K562 (cell line): Measurements from ENCODE around the gene SIM2. TPM values are rescaled to one million over a fixed set of nuclear protein-coding genes. Genes with fewer than 3 reads are reported as not detected.

Experiments used
- ATAC-seq: fragments of 200-7000 bp; cut with Tn5 transposase; 3 replicates; pipeline ENCODE4 v1.9.1; 2020; ENCODE audit warnings: moderate library complexity
- BruUV-seq: library from RNA; stranded (reverse); fragments of 400-500 nt; replicated peaks from 2 replicates; lab custom pipeline; 2021; lab: Mats Ljungman, UMichigan
- CTCF ChIA-PET: fragments of 300-600 bp; formaldehyde crosslinking; extraction: SDS; loops from one replicate; lab custom pipeline; 2021; ENCODE audit warnings: low intra/inter-chr PET ratio; lab: Yijun Ruan, JAX
- POLR2A ChIA-PET: fragments of 300-600, 350-650 bp; sonication (Branson Sonifier 250); formaldehyde crosslinking; extraction: SDS; loops from one replicate; lab custom pipeline; 2021; ENCODE audit warnings: antibody characterized with exemption, inconsistent platforms; lab: Yijun Ruan, JAX
- DNase-seq, 4 experiments: peaks; one replicate each; pipeline versions ENCODE4 v3.0.0 to v3.0.0-alpha.2; 2011 to 2018; ENCODE audit warnings: low spot score in 3 of 4, mixed read lengths in 3 of 4; ENCODE audit errors: extremely low read depth in 1 of 4
- FAIRE-seq: peaks from 2 replicates; lab custom pipeline; 2011; peaks lifted over from hg19 to GRCh38; lab: Jason Lieb, UNC
- H2AFZ ChIP-seq: 2 replicates; pipeline ENCODE4 v1.6.0; 2011; ENCODE audit warnings: low read depth, low read length, control low read depth, inconsistent platforms
- H3K27ac ChIP-seq: fragments of 200-600 bp; 3 replicates; pipeline ENCODE4 v1.8.0; 2011; ENCODE audit warnings: low read depth, mild to moderate bottlenecking, control low read depth, inconsistent platforms, low read length, moderate library complexity, mixed read lengths; ENCODE audit errors: extremely low read depth
- H3K27me3 ChIP-seq, 2 experiments: fragments of 300-600 bp in 1 of 2; 2 replicates in 1 of 2; 3 replicates in 1 of 2; pipeline versions ENCODE4 v1.6.0 to v1.8.0; 2011; ENCODE audit warnings: inconsistent platforms in 2 of 2, low read length in 2 of 2, mild to moderate bottlenecking in 1 of 2, mixed read lengths in 1 of 2, moderate library complexity in 1 of 2; ENCODE audit not compliant: control insufficient read depth in 2 of 2, insufficient read depth in 2 of 2
- H3K36me3 ChIP-seq: fragments of 300-600 bp; 3 replicates; pipeline ENCODE4 v1.8.0; 2011; ENCODE audit warnings: mild to moderate bottlenecking, low read length, inconsistent platforms; ENCODE audit not compliant: control insufficient read depth, insufficient read depth
- H3K4me1 ChIP-seq, 2 experiments: fragments of 200-600 bp in 1 of 2; replicated peaks in 1 of 2; 2 replicates in 1 of 2; 3 replicates in 1 of 2; pipeline versions ENCODE4 v1.5.1 to v1.8.0; 2011; ENCODE audit warnings: inconsistent platforms in 2 of 2, low read length in 2 of 2, mild to moderate bottlenecking in 1 of 2, mixed read lengths in 1 of 2, moderate library complexity in 1 of 2; ENCODE audit not compliant: control insufficient read depth in 2 of 2, insufficient read depth in 2 of 2
- H3K4me2 ChIP-seq: 2 replicates; pipeline ENCODE4 v1.6.1; 2011; ENCODE audit warnings: low read length, control low read depth, inconsistent platforms, mixed read lengths; ENCODE audit not compliant: insufficient read depth
- H3K4me3 ChIP-seq: fragments of 200-600 bp; sonication (generic), shearing (Covaris generic); 2 replicates; pipeline ENCODE4 v1.5.1; 2016; ENCODE audit warnings: control low read depth, inconsistent platforms
- H3K79me2 ChIP-seq: fragments of 200-600 bp; 3 replicates; pipeline ENCODE4 v1.8.0; 2011; ENCODE audit warnings: low read length, inconsistent platforms; ENCODE audit not compliant: control insufficient read depth, insufficient read depth
- H3K9ac ChIP-seq, 2 experiments: 2 replicates each; pipeline versions ENCODE4 v1.6.0 to v1.6.1; 2011; ENCODE audit warnings: low read depth in 2 of 2, low read length in 2 of 2, control low read depth in 1 of 2, inconsistent platforms in 1 of 2, mild to moderate bottlenecking in 1 of 2, mixed read lengths in 1 of 2; ENCODE audit not compliant: insufficient read depth in 1 of 2
- H3K9me1 ChIP-seq: one replicate; pipeline ENCODE4 v1.6.0; 2011; ENCODE audit warnings: inconsistent platforms, mild to moderate bottlenecking, low read length, moderate library complexity; ENCODE audit not compliant: control insufficient read depth, insufficient read depth
- H3K9me3 ChIP-seq: replicated peaks from 2 replicates; pipeline ENCODE4 v1.5.1; 2011; ENCODE audit warnings: low read depth, low read length, inconsistent platforms; ENCODE audit not compliant: control insufficient read depth, insufficient read depth
- H4K20me1 ChIP-seq: replicated peaks from 2 replicates; pipeline ENCODE4 v1.6.1; 2011; ENCODE audit warnings: low read length, inconsistent platforms, mixed read lengths; ENCODE audit not compliant: control insufficient read depth, insufficient read depth
- EP300 ChIP-seq: IDR thresholded peaks from 2 replicates; pipeline ENCODE4 v1.6.1; 2012; ENCODE audit warnings: low read length, improper control_type of control experiment
- EZH2 ChIP-seq: IDR thresholded peaks from 2 replicates; pipeline ENCODE4 v1.6.1; 2012; ENCODE audit warnings: low read depth, mild to moderate bottlenecking, inconsistent platforms, low read length, borderline replicate concordance
- HMG20B ChIP-seq: fragments of 250-450 bp; sonication (Bioruptor Pico); IDR thresholded peaks from 2 replicates; pipeline ENCODE4 v1.5.0; 2021; ENCODE audit warnings: mild to moderate bottlenecking
- NFXL1 ChIP-seq: fragments of 450-650 bp; formaldehyde crosslinking; IDR thresholded peaks from 2 replicates; pipeline ENCODE4 v1.4.0; 2021; ENCODE audit warnings: mild to moderate bottlenecking
- SMAD2 ChIP-seq: fragments of 150-350 bp; IDR thresholded peaks from 2 replicates; pipeline ENCODE4 v1.6.1; 2014; ENCODE audit warnings: low read depth, mild to moderate bottlenecking, low read length
- ZNF311 ChIP-seq: fragments of 250-450 bp; sonication (Bioruptor Pico); IDR thresholded peaks from 2 replicates; pipeline ENCODE4 v1.4.0; 2020; ENCODE audit warnings: mild to moderate bottlenecking, moderate library complexity
- WGBS: fragments of 100-300 bp; shearing (Covaris generic); methylation state at CpG from one replicate; pipeline ENCODE4 v1.1.6; 2016; ENCODE audit warnings: low coverage, mixed read lengths; ENCODE audit not compliant: insufficient coverage; ENCODE audit errors: missing lambda C conversion rate; 5-methylcytosine and 5-hydroxymethylcytosine counted together
- in situ Hi-C: fragments of 300-500 bp; cut with MboI; formaldehyde crosslinking; loops from 4 replicates; pipeline ENCODE4 v1.15.0; 2018; ENCODE audit warnings: inconsistent platforms, mixed read lengths
- intact Hi-C: fragments of 100-400 bp; cut with micrococcal nuclease; formaldehyde crosslinking; loops from 2 replicates; pipeline ENCODE4 v1.14.2; 2022
- polyA plus RNA-seq, 8 experiments: library from polyadenylated mRNA; depleted of rRNA in 4 of 8; stranded (reverse) in 5 of 8; unstranded in 3 of 8; fragments of >200 nt; fragmentation: Nextera tagmentation in 2 of 8; fragmentation: Illumina TruSeq in 1 of 8; extraction: Ambion mirVana in 2 of 8; extraction: Trizol in 1 of 8; gene quantifications; 2 replicates each; pipeline versions ENCODE4 v1.2.1 to v1.2.3, GENCODE V29; 2011 to 2014; ENCODE audit warnings: inconsistent platforms in 1 of 8, missing spikeins in 1 of 8
- total RNA-seq, 7 experiments: library from RNA; depleted of rRNA in 6 of 7; stranded (reverse); fragments of >200 nt in 6 of 7; fragmentation: Illumina TruSeq in 2 of 7; extraction: Trizol in 2 of 7; gene quantifications; 2 replicates each; pipeline versions ENCODE4 v1.2.1 to v1.2.3, GENCODE V29; 2011 to 2021; ENCODE audit warnings: low replicate concordance in 1 of 7
- TF ChIP-seq, protein P1 (sequence below): fragments of 200-600 bp; sonication (generic); IDR thresholded peaks from one replicate; pipeline ENCODE4 v1.6.1; 2012; ENCODE audit warnings: mild to moderate bottlenecking, low read depth, low read length, inconsistent platforms

The SIM2 gene
- total and polyA plus RNA-seq, 9 of the 15 experiments (the other 6 are each of a cell fraction or from before 2014, with no cell fraction given) = 0.07 to 0.11 (median 0.08) TPM; not detected in 6

DNA sequence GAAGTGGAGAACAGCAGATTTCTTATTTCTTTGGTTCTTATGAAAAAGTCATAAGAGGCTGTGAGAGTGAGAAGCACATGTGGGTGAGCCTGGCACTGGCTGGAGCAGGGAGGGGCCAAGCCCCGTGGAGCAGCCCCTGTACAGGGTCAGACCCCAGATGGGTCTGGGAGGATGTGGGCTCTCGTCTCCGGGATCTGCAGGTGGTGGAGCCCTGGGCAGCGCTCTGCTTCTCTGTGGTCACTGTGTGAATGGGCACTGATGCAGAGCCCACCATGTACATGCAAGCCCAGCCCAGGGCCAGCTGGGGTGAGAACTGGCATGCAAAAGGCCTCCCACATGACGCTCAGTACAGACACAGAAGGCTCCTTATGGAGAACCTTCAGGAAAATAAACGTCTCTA lies 67.6 kb downstream of the SIM2 start (continued):
- TF ChIP-seq EZH2 = no peak

DNA sequence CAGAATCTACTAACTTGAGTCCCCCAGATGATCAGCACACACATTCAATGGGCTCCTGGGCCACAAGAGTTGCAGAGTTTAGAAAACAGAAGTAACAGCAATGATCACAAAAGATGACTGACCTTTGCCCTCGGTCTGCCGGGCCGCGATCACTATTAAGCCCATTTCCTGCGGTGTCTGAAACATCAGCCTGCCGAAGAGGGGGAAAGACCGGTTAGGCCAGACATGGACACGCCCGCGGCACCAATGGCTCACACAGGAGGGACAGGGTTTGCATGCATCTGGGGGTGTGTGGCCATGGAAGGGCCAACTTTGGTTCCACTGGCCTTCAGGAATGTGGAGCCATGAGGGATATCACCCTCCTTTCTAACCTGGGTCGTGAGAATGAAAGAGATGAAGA lies 68.2 kb downstream of the SIM2 start:
- no peak for FAIRE-seq
- no peak for TF ChIP-seq HMG20B
- TF ChIP-seq, protein P1, sequence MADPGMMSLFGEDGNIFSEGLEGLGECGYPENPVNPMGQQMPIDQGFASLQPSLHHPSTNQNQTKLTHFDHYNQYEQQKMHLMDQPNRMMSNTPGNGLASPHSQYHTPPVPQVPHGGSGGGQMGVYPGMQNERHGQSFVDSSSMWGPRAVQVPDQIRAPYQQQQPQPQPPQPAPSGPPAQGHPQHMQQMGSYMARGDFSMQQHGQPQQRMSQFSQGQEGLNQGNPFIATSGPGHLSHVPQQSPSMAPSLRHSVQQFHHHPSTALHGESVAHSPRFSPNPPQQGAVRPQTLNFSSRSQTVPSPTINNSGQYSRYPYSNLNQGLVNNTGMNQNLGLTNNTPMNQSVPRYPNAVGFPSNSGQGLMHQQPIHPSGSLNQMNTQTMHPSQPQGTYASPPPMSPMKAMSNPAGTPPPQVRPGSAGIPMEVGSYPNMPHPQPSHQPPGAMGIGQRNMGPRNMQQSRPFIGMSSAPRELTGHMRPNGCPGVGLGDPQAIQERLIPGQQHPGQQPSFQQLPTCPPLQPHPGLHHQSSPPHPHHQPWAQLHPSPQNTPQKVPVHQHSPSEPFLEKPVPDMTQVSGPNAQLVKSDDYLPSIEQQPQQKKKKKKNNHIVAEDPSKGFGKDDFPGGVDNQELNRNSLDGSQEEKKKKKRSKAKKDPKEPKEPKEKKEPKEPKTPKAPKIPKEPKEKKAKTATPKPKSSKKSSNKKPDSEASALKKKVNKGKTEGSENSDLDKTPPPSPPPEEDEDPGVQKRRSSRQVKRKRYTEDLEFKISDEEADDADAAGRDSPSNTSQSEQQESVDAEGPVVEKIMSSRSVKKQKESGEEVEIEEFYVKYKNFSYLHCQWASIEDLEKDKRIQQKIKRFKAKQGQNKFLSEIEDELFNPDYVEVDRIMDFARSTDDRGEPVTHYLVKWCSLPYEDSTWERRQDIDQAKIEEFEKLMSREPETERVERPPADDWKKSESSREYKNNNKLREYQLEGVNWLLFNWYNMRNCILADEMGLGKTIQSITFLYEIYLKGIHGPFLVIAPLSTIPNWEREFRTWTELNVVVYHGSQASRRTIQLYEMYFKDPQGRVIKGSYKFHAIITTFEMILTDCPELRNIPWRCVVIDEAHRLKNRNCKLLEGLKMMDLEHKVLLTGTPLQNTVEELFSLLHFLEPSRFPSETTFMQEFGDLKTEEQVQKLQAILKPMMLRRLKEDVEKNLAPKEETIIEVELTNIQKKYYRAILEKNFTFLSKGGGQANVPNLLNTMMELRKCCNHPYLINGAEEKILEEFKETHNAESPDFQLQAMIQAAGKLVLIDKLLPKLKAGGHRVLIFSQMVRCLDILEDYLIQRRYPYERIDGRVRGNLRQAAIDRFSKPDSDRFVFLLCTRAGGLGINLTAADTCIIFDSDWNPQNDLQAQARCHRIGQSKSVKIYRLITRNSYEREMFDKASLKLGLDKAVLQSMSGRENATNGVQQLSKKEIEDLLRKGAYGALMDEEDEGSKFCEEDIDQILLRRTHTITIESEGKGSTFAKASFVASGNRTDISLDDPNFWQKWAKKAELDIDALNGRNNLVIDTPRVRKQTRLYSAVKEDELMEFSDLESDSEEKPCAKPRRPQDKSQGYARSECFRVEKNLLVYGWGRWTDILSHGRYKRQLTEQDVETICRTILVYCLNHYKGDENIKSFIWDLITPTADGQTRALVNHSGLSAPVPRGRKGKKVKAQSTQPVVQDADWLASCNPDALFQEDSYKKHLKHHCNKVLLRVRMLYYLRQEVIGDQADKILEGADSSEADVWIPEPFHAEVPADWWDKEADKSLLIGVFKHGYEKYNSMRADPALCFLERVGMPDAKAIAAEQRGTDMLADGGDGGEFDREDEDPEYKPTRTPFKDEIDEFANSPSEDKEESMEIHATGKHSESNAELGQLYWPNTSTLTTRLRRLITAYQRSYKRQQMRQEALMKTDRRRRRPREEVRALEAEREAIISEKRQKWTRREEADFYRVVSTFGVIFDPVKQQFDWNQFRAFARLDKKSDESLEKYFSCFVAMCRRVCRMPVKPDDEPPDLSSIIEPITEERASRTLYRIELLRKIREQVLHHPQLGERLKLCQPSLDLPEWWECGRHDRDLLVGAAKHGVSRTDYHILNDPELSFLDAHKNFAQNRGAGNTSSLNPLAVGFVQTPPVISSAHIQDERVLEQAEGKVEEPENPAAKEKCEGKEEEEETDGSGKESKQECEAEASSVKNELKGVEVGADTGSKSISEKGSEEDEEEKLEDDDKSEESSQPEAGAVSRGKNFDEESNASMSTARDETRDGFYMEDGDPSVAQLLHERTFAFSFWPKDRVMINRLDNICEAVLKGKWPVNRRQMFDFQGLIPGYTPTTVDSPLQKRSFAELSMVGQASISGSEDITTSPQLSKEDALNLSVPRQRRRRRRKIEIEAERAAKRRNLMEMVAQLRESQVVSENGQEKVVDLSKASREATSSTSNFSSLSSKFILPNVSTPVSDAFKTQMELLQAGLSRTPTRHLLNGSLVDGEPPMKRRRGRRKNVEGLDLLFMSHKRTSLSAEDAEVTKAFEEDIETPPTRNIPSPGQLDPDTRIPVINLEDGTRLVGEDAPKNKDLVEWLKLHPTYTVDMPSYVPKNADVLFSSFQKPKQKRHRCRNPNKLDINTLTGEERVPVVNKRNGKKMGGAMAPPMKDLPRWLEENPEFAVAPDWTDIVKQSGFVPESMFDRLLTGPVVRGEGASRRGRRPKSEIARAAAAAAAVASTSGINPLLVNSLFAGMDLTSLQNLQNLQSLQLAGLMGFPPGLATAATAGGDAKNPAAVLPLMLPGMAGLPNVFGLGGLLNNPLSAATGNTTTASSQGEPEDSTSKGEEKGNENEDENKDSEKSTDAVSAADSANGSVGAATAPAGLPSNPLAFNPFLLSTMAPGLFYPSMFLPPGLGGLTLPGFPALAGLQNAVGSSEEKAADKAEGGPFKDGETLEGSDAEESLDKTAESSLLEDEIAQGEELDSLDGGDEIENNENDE = no peak
- TF ChIP-seq EP300 = no peak
- TF ChIP-seq NFXL1 (CRISPR knock-in tag) = no peak
- TF ChIP-seq ZNF311 = no peak
- no peak for TF ChIP-seq SMAD2

More for the DNA sequence above, 68.2 kb downstream of the SIM2 start:
- no peaks in the 10 kb centered on the region for H3K27me3 ChIP-seq
- H3K36me3 ChIP-seq = no peaks in the 10 kb centered on the region
- ChIA-PET CTCF (no interaction called here), POLR2A (no interaction called here)
- H3K4me3 ChIP-seq = no peak overlapping the region
- intact Hi-C loops (no loop called here), in situ Hi-C loops (no loop called here)
- H3K4me1 ChIP-seq = no peaks in the 10 kb centered on the region
- H3K79me2 ChIP-seq = no peaks in the 10 kb centered on the region
- H4K20me1 ChIP-seq = no peaks in the 10 kb centered on the region
- BruUV-seq = no TSS peak
- H3K4me2 ChIP-seq = no peak overlapping the region
- no peaks in the 10 kb centered on the region for H3K9me3 ChIP-seq
- DNase-seq = no peak
- ATAC-seq = no peak
- no peak overlapping the region for H3K27ac ChIP-seq
- no peak overlapping the region for H2AFZ ChIP-seq
- WGBS = 76% methylated on average over 11 of the region's 11 CpGs
- no peak overlapping the region for H3K9ac ChIP-seq
- H3K9me1 ChIP-seq = no peaks in the 10 kb centered on the region
